ENCODE measurements around the gene PCSK6.
"Not testable (repeated sequence)": the region's sequence is repeated elsewhere in the genome, so short reads cannot be mapped to it uniquely, and the experiment has no call there.

The PCSK6 gene

DNA sequence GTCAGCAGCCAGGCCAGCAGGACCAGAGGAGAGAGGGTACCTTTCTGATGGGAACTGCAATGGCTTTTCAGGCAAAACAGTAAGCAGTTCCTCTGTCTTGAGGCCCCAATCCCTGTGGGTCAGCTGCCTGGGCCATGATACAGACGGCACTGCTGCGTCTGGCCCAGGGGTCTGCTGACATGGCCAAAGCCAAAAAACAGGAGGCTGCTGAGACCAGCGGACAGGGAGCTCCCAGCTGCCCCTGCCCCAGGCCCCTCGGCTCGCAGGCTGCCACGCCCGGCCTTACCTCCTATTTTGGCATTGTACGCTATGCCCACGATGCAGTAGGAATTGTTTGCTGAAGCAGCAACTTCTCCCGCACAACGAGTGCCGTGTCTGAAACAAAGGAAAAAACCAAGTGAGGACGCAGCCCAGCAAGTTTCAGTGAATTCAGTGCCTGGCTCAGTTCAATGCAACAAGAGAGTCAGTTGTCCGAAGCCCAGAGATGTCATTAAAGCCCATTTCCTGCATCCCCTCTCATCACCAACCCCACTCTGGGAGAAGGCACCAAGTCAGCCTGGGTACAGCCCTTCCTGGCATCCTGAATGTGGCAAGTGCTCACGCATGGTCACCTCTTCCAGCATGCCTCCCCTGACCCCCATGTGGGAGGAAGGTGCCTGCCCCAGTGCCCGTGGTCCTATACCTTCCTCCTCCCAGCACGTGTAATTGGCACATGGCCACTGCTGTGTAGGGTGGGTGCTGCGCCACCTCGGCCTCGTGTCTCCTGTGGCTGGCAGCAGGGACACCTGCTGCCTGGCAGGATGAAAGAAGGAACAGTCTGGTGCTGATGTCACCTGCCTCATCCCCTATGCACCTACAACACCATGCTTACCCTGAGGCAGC is 61.7 kb downstream of the PCSK6 start:
- no peak for DNase-seq

DNA sequence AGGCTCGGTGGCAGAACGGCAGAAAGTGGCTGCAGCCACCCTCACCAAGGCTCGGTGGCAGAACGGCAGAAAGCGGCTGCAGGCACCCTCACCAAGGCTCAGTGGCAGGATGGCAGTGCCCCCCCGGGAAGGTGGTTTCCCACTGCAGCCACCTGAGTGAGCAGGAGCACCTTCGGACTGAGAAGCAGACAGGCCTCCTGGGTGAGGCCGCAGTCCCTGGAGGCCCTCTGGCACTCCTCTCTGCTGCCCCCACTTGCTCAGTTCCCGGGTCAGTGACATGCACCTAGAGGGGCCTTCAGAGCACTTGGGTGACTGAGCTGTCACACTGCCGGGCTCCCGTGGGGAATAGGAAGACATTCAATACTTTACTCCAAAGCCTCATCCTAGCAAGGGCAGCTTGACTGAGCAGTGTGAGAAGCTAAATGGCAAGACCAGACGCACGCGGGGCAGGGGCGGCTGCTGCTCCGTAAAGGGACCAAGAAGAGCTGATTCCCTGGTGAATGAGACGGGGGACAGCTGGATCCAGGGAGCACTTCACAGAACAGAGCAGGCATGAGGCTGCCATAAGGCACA is 62.7 kb downstream of the PCSK6 start:
- no peak for DNase-seq

DNA sequence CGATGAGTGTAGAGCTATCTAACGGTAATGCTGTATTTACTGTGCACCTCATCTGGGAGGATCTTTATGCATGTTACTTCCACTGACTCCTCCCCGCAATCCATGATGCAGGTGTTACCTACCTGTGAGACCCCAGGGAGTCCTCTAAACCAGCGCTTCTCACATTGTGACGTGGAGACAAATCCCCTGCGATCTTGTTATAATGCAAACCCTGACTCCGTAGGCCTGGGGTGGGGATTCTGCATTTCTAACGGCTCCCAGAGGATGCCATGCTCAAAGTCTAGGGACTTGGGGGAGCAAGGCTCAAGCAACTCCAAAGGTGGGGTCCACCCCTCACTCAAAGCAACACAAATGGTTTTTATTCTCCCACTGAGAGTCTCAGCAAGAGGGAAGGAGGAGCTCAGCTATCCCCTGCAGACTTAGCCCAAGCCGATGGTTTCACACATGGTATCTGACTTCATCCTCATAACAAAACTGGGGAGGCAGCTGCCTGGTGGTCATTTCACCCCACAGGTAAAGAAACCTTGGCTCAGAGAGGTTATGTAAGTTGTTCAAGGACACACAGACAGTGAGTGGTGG is 63.6 kb downstream of the PCSK6 start:
- no peak for DNase-seq

GRCh38 chr15:101424984-101425383 is 64.5 kb downstream of the PCSK6 start:
- no peak for DNase-seq

- DNase-seq, result no peak
Measured at GRCh38 chr15:101420232-101420631, 69.3 kb downstream of the PCSK6 start.

DNA sequence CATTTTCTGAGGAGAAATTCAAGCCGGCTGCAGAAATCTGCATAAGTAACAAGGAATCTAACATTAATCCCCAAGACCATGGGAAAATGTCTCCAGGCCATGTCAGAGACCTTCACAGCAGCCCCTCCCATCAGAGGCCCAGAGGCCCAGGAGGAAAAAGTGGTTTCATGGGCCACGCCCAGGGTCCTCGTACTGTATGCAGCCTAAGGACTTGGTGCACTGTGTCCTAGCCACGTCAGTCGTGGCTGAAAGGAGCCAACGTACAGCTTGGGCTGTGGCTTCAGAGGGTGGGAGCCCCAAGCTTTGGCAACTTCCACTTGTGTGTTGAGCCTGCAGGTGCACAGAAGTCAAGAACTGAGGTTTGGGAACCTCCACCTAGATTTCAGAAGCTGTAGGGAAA is 73.0 kb downstream of the PCSK6 start:
- DNase-seq, result not testable (repeated sequence)

DNA sequence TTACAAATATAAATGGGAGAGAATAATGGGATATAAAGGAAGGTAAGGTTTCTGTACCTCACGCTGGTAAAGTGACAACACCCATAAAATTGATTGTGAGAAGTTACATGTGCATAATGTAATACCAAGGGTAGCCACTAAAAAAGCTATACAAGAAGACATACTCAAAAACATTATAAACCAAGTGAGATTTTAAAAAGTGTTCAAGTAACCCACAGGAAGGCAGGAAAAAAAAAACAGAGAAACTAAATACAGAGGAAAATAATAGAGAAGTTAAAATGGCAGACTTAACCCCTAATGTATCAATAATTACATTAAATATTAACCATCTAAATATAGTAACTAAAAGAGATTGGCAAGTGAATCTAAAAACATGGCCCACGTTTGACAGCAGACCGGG is 76.3 kb downstream of the PCSK6 start:
- DNase-seq, result no peak

DNA sequence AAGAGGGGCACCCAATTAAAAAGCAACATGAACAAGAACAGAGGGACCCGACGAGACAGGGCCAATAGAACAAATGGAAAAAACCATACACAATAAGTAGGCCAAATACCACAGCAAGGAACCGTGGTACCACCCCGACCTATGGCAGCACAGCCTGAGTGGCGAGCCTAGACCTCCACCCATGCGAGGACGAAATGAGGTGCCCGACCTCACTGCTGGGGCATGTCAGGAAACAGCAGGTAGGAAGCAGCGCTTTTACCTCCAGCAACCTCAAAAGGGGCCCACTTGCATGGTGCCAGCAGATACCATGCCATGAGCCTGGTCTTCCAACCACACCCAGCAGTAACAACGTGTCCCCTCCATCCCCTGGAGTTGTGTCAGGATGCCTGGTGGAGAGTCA is 77.9 kb downstream of the PCSK6 start:
- no peak for DNase-seq

- no peak for DNase-seq
Measured at GRCh38 chr15:101411085-101411484, 78.4 kb downstream of the PCSK6 start.

DNA sequence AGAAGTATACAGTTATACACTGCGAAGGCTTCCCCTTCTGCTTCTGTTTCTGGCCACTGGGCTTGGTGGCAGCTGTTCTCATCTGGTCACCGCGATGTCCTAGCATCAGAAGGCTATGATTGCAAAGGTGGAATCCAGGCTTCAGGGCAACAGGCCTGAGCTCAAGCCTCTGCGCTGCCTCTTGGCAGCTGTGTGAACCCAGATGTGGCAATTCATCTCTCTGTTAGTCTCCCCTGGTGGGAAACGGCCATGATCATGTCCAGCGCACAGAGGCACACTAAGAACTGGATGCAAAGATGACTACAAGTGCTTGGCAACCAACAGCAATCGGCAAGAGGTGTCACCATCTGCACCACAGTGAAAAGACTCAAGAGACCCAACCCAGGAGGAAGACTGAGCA is 78.9 kb downstream of the PCSK6 start:
- no peak for DNase-seq

DNA sequence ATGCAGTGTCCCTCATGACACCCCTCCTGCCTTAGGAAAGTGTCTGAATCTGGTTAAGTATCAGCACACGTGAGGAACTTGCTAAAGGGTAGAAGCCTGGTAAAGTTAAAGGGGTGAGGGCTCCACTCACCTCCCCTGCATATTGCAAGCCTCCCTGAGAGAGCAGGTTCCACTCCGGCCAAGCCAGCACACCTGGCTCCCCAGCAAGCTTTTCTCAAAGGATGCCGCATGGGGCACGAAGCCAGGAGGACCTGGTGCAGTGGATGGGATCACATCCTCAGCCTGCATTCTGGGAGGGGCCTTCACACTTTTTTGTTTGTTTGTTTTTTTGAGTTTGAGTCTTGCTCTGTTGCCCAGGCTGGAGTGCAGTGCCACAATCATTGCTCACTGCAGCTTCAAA is 79.9 kb downstream of the PCSK6 start:
- DNase-seq, result no peak

DNA sequence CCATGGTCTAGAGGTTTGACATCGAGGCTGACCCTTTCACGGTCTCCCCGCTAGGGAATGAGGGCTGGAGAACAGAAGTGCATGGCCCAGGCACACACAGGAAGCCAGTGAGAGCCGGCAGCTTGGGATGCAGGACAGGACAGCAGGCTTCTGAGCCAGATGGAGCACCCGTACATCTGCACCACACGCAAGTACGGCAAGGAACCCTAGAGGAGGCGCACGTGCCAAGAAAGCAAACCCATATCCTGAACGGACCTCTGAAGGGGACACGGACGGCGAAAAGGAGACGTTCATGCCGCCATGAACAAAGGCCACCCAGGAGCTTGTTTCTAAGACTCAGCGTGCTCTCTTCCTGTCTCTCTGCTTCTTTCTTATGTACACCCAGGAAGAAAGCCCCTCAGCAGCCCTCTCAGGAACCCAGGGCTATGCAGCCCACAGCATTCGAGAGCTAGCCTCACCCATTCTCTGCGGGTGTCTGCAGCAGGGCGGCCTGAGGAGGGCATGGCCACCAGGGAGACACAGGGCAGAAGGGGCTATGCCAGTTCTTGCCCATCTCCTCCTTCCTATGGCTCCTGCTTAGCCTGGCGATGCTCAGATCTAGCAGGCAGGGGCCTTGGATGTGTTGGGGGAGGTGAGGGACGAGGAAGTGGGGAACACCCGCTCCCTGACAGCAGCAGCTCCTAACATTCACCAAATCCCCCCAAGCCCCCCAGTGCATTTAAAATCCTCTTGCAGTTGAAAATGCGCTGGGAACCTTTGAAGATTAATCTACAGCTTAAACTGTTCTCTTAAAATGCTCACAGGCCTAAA is 81.3 kb downstream of the PCSK6 start:
- DNase-seq, result no peak

GRCh38 chr15:101407439-101407838 is 82.1 kb downstream of the PCSK6 start:
- DNase-seq, result no peak

- no peak for DNase-seq
Measured at GRCh38 chr15:101406526-101407195, 82.8 kb downstream of the PCSK6 start.

- no peak for DNase-seq
Measured at GRCh38 chr15:101406036-101406435, 83.5 kb downstream of the PCSK6 start.

DNA sequence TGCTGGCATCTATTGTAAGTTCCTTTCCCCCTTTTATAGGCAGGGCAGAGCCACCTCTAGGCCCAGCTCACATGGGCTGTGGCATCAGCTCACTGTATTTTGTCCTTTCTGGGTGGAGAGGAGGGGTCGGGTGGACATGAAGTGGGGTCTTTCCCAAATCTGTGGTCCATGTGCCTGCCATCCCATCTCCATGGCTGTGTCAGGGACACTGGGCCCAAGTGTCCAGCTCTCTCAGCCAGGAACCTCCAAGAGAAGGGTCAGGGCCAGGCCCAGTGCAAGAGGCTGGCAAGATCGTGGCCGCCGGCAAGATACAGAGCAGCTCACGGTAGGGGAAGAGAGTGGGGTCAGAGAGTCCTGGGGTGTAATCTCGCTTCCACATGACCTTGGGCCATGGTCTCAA is 85.3 kb downstream of the PCSK6 start:
- no peak for DNase-seq

DNA sequence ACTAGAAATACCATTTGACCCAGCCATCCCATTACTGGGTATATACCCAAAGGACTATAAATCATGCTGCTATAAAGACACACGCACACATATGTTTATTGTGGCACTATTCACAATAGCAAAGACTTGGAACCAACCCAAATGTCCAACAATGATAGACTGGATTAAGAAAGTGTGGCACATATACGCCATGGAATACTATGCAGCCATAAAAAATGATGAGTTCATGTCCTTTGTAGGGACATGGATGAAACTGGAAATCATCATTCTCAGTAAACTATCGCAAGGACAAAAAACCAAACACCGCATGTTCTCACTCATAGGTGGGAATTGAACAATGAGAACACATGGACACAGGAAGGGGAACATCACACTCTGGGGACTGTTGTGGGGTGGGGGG is 86.6 kb downstream of the PCSK6 start:
- not testable (repeated sequence) for DNase-seq

GRCh38 chr15:101401286-101401685 is 88.2 kb downstream of the PCSK6 start:
- no peak for DNase-seq

- DNase-seq, result no peak
Measured at GRCh38 chr15:101399431-101399830, 90.1 kb downstream of the PCSK6 start.

GRCh38 chr15:101398247-101398646 is 91.3 kb downstream of the PCSK6 start:
- no peak for DNase-seq

- no peak for DNase-seq
Measured at GRCh38 chr15:101397521-101398003, 91.9 kb downstream of the PCSK6 start.

DNA sequence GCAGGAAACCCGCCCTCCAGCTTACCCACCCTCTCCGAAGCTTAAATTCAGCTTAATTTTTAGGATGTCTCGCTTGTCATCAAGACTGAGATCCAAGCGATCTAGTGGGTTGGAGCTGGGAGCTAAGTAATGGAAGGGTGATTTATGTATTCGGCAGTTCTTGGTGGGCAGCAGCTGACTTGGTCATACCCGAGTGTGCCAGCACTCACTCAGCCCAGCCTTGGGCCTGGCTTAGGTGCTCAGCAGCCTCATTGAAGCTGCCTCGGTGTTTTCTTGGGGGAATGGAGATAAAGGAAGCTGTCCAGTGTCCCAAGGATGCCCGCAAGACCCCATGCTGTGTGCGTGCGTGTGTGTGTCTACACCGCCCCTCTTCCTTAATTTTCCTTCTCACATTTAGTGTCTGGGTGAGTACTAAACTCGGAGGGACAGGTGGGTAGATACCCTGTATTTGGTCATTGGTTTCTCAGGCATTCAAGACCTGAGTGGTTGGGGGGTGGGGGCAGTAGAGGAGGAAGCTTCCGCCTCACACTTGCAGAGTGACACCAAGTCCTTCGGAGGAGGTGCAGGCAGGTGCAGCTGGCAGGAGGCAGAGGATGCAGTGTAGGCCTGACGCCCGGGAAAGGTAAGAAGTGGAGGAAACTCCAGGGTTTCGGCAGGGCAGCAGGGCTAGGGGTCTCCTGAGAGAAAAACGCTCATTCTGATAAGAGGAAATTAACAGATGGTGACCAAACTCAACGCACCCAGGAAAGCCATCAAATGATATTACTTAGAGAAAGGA is 92.8 kb downstream of the PCSK6 start:
- no peak for DNase-seq
